PFSK-1 (cell line): ENCODE data around the gene HIRA.

ENCODE experiments used
- FOXP2 ChIP-seq: optimal IDR thresholded peaks from 2 replicates; pipeline ENCODE3; 2011; ENCODE audit warnings: borderline replicate concordance, control low read depth, inconsistent platforms; ENCODE audit not compliant: insufficient read depth; ENCODE audit errors: extremely low read length, extremely low read depth
- POLR2AphosphoS5 ChIP-seq: IDR thresholded peaks from 2 replicates; pipeline ENCODE4 v1.6.1; 2012; ENCODE audit warnings: low read depth, mild to moderate bottlenecking, control low read depth, low read length, moderate library complexity
- REST ChIP-seq, 2 experiments: IDR thresholded peaks; 2 replicates each; pipeline versions ENCODE4 v1.6.1 to v1.8.0; 2011 to 2012; ENCODE audit warnings: low read depth in 2 of 2, low read length in 2 of 2, control low read depth in 1 of 2, inconsistent platforms in 1 of 2, mild to moderate bottlenecking in 1 of 2, moderate library complexity in 1 of 2; ENCODE audit not compliant: insufficient read depth in 1 of 2
- SIN3A ChIP-seq: IDR thresholded peaks from 2 replicates; pipeline ENCODE4 v1.6.1; 2012; ENCODE audit warnings: mild to moderate bottlenecking, low read length, moderate library complexity, borderline replicate concordance; ENCODE audit not compliant: insufficient read depth
- TAF1 ChIP-seq: IDR thresholded peaks from 2 replicates; pipeline ENCODE4 v1.6.1; 2012; ENCODE audit warnings: low read length, control low read depth, borderline replicate concordance; ENCODE audit not compliant: insufficient read depth

HIRA gene

GRCh38 chr22:19455585-19456370 is 24.2 kb upstream of the HIRA start:
- TF ChIP-seq SIN3A = no peak
- no peak for TF ChIP-seq TAF1
- no peak for TF ChIP-seq REST (IDR thresholded peaks at IDR 0.05; ENCODE audit: insufficient read depth in 1 of 2, low read depth in 2 of 2, low read length in 2 of 2)
- no peak for TF ChIP-seq POLR2AphosphoS5
- TF ChIP-seq FOXP2 = no peak

GRCh38 chr22:19455033-19455432 is 23.5 kb upstream of the HIRA start:
- TF ChIP-seq REST (IDR thresholded peaks at IDR 0.05; ENCODE audit: insufficient read depth in 1 of 2, low read depth in 2 of 2, low read length in 2 of 2) (no peak), TAF1 (no peak), FOXP2 (no peak), POLR2AphosphoS5 (no peak), SIN3A (no peak)

- no peak for TF ChIP-seq SIN3A
- TF ChIP-seq REST (IDR thresholded peaks at IDR 0.05; ENCODE audit: insufficient read depth in 1 of 2, low read depth in 2 of 2, low read length in 2 of 2) = no peak
- no peak for TF ChIP-seq FOXP2
- TF ChIP-seq POLR2AphosphoS5 = no peak
- no peak for TF ChIP-seq TAF1
Observed at GRCh38 chr22:19454156-19454555, 22.6 kb upstream of the HIRA start.

GRCh38 chr22:19453718-19454117 is 22.2 kb upstream of the HIRA start:
- TF ChIP-seq TAF1 = no peak
- TF ChIP-seq REST (IDR thresholded peaks at IDR 0.05; ENCODE audit: insufficient read depth in 1 of 2, low read depth in 2 of 2, low read length in 2 of 2) = no peak
- TF ChIP-seq SIN3A = no peak
- TF ChIP-seq POLR2AphosphoS5 = no peak
- no peak for TF ChIP-seq FOXP2

GRCh38 chr22:19451570-19451969 is 20.0 kb upstream of the HIRA start:
- TF ChIP-seq POLR2AphosphoS5 = no peak
- TF ChIP-seq SIN3A = no peak
- no peak for TF ChIP-seq TAF1
- no peak for TF ChIP-seq FOXP2
- no peak for TF ChIP-seq REST (IDR thresholded peaks at IDR 0.05; ENCODE audit: insufficient read depth in 1 of 2, low read depth in 2 of 2, low read length in 2 of 2)
